WERI-Rb-1 (cell line): ENCODE results near the gene TSPAN17.
A peak's percentile ranks its signal among the peaks of the same experiment; 100 is the strongest.

Source experiments
- DNase-seq: peaks from one replicate; pipeline ENCODE4 v3.0.0-alpha.2; 2020
- H3K27ac ChIP-seq: fragments of 250-450 bp; sonication (Bioruptor Pico); 2 replicates; pipeline ENCODE4 v1.5.1; 2020; ENCODE audit warnings: mild to moderate bottlenecking, moderate library complexity
- H3K27me3 ChIP-seq: fragments of 250-450 bp; sonication (Bioruptor Pico); 2 replicates; pipeline ENCODE4 v1.5.1; 2021; ENCODE audit warnings: mild to moderate bottlenecking, low read depth, moderate library complexity; ENCODE audit not compliant: insufficient read depth, severe bottlenecking
- H3K36me3 ChIP-seq: fragments of 250-450 bp; sonication (Bioruptor Pico); 2 replicates; pipeline ENCODE4 v1.5.1; 2020; ENCODE audit warnings: mild to moderate bottlenecking, moderate library complexity
- H3K4me3 ChIP-seq: 2 replicates; pipeline ENCODE4 v1.5.1; 2011; ENCODE audit warnings: low read depth, mild to moderate bottlenecking, control low read depth, low read length
- H3K9me3 ChIP-seq: fragments of 250-450 bp; sonication (Bioruptor Pico); 2 replicates; pipeline ENCODE4 v1.5.1; 2021; ENCODE audit warnings: mild to moderate bottlenecking, moderate library complexity; ENCODE audit not compliant: severe bottlenecking
- CTCF ChIP-seq: IDR thresholded peaks from 2 replicates; pipeline ENCODE4 v1.5.1; 2011; ENCODE audit warnings: low read depth, mild to moderate bottlenecking, control low read depth, inconsistent platforms, low read length

The TSPAN17 gene

GRCh38 chr5:176660860-176661641, 13.8 kb downstream of the TSPAN17 start:
- no peaks in the 10 kb centered on the region for H3K9me3 ChIP-seq
- no peaks in the 10 kb centered on the region; the same call in 1 of the 2 replicates for H3K36me3 ChIP-seq
- H3K4me3 ChIP-seq: no peak overlapping the region
- peak; percentile 98 for TF ChIP-seq CTCF
- H3K27ac ChIP-seq: no peak overlapping the region
- no peaks in the 10 kb centered on the region for H3K27me3 ChIP-seq
- DNase-seq: peak; percentile 81

- TF ChIP-seq CTCF: no peak
- no peaks in the 10 kb centered on the region; the same call in 1 of the 2 replicates for H3K36me3 ChIP-seq
- no peak for DNase-seq
- H3K4me3 ChIP-seq: no peak overlapping the region
- no peaks in the 10 kb centered on the region for H3K27me3 ChIP-seq
- no peaks in the 10 kb centered on the region for H3K9me3 ChIP-seq
- H3K27ac ChIP-seq: no peak overlapping the region
These were observed 14.4 kb downstream of the TSPAN17 start for GRCh38 chr5:176661676-176662075.

- no peak for DNase-seq
- no peaks in the 10 kb centered on the region for H3K9me3 ChIP-seq
- H3K36me3 ChIP-seq: no peaks in the 10 kb centered on the region; the same call in 1 of the 2 replicates
- H3K27me3 ChIP-seq: no peaks in the 10 kb centered on the region
- no peak overlapping the region for H3K4me3 ChIP-seq
- TF ChIP-seq CTCF: no peak
- H3K27ac ChIP-seq: no peak overlapping the region
These were observed 15.4 kb downstream of the TSPAN17 start for GRCh38 chr5:176662371-176663333.

GRCh38 chr5:176663566-176663965, 16.3 kb downstream of the TSPAN17 start:
- no peak for DNase-seq
- no peak overlapping the region for H3K27ac ChIP-seq
- TF ChIP-seq CTCF: no peak
- no peaks in the 10 kb centered on the region for H3K36me3 ChIP-seq
- no peaks in the 10 kb centered on the region for H3K9me3 ChIP-seq
- no peak overlapping the region for H3K4me3 ChIP-seq
- no peaks in the 10 kb centered on the region for H3K27me3 ChIP-seq

GRCh38 chr5:176664479-176664878, 17.2 kb downstream of the TSPAN17 start:
- H3K9me3 ChIP-seq: no peaks in the 10 kb centered on the region
- no peak overlapping the region; the same call in 1 of the 2 replicates for H3K27ac ChIP-seq
- no peak overlapping the region for H3K4me3 ChIP-seq
- no peak for DNase-seq
- TF ChIP-seq CTCF: no peak
- no peaks in the 10 kb centered on the region for H3K27me3 ChIP-seq
- H3K36me3 ChIP-seq: no peaks in the 10 kb centered on the region
